ENCODE data around the gene KCP. TPM values are rescaled to one million over a fixed set of nuclear protein-coding genes. Genes with fewer than 3 reads are reported as not detected.
A peak's percentile ranks its signal among the peaks of the same experiment; 100 is the strongest.

KCP gene
- total and polyA plus RNA-seq, 7 experiments from 2014 or later = 0.10 to 1.6 (median 0.24) TPM; not detected in 3

GRCh38 chr7:128939075-128939860 is 28.8 kb upstream of the KCP start:
- Histone ChIP-seq H3K9me3 (ENCODE audit: control insufficient read depth in 2 of 3, low read length in 3 of 3) (no peaks in the 10 kb centered on the region), H3K27me3 (ENCODE audit: control insufficient read depth in 2 of 2, insufficient read depth in 2 of 2, low read length in 2 of 2) (peaks cover 0 to 4% of the 10 kb centered on the region in 2 donors), H3K4me1 (ENCODE audit: control insufficient read depth in 2 of 2, insufficient read depth in 2 of 2, low read length in 2 of 2) (no peaks in the 10 kb centered on the region), H3K27ac (ENCODE audit: low read depth, low read length) (no peak overlapping the region), H3K4me3 (ENCODE audit: low read length) (no peak overlapping the region), H3K36me3 (ENCODE audit: control insufficient read depth in 2 of 3, insufficient read depth in 3 of 3, low read length in 3 of 3) (no peaks in the 10 kb centered on the region)
- POLR2A ChIA-PET = no interaction called here
- intact Hi-C loops (cut with micrococcal nuclease) = loop anchor here in 1 of 2 donors (2.0 kb wide), 1 partner anchor 116 kb away; the partner anchor contains the start of gene TNPO3
- no peak for DNase-seq
- Mint-ChIP-seq H3K36me3 (peaks cover 0 to 5% (median 0%) of the 10 kb centered on the region in 5 donors), H3K4me1 (peaks cover 15 to 37% (median 19%) of the 10 kb centered on the region in 7 donors), H3K27ac (no peak overlapping the region), H3K27me3 (peaks cover 13 to 37% (median 18%) of the 10 kb centered on the region in 5 donors), H3K9me3 (peaks cover 0 to 1% (median 0%) of the 10 kb centered on the region in 11 donors), H3K4me3 (peak overlapping the region in 9 of 10 donors; percentile 25 to 91 (median 46))
- CTCF ChIA-PET = no interaction called here
- ATAC-seq = peak; percentile 39

GRCh38 chr7:128938544-128939074 is 28.1 kb upstream of the KCP start:
- Mint-ChIP-seq H3K36me3 (peaks cover 0 to 5% (median 0%) of the 10 kb centered on the region in 5 donors), H3K9me3 (peaks cover 0 to 1% (median 0%) of the 10 kb centered on the region in 11 donors), H3K4me1 (peaks cover 16 to 41% (median 20%) of the 10 kb centered on the region in 7 donors), H3K4me3 (peak overlapping the region; percentile 73 to 91 (median 84)), H3K27me3 (peaks cover 13 to 37% (median 18%) of the 10 kb centered on the region in 5 donors), H3K27ac (peak overlapping the region in 1 of 9 donors; percentile 65)
- H3K36me3 ChIP-seq (ENCODE audit: control insufficient read depth in 2 of 3, insufficient read depth in 3 of 3, low read length in 3 of 3) = no peaks in the 10 kb centered on the region
- H3K4me3 ChIP-seq (ENCODE audit: low read length) = peak overlapping the region; percentile 57
- peak; percentile 19 for ATAC-seq
- no peaks in the 10 kb centered on the region for H3K9me3 ChIP-seq (ENCODE audit: control insufficient read depth in 2 of 3, low read length in 3 of 3)
- ChIA-PET POLR2A (no interaction called here), CTCF (no interaction called here)
- DNase-seq = no peak
- peaks cover 0 to 4% of the 10 kb centered on the region in 2 donors for H3K27me3 ChIP-seq (ENCODE audit: control insufficient read depth in 2 of 2, insufficient read depth in 2 of 2, low read length in 2 of 2)
- H3K27ac ChIP-seq (ENCODE audit: low read depth, low read length) = no peak overlapping the region
- intact Hi-C loops (cut with micrococcal nuclease) = loop anchor here in 1 of 2 donors (2.0 kb wide), 1 partner anchor 116 kb away; the partner anchor contains the start of gene TNPO3
- peaks cover 0 to 3% of the 10 kb centered on the region in 2 donors for H3K4me1 ChIP-seq (ENCODE audit: control insufficient read depth in 2 of 2, insufficient read depth in 2 of 2, low read length in 2 of 2)

- peak; percentile 40 for ATAC-seq
- intact Hi-C loops (cut with micrococcal nuclease) = loop anchor here in 1 of 2 donors (2.0 kb wide), 1 partner anchor 117 kb away; the partner anchor contains the start of gene TNPO3
- peak in 1 of 9 donors; percentile 62 for DNase-seq
- ChIA-PET CTCF (no interaction called here), POLR2A (interaction anchor here (0.6 kb wide), 1 partner anchor 1214 kb away, joined by 3 read pairs; no protein-coding TSS in a partner anchor)
- peaks cover 0 to 1% (median 0%) of the 10 kb centered on the region in 11 donors for H3K9me3 Mint-ChIP-seq
- peaks cover 0 to 4% of the 10 kb centered on the region in 2 donors for H3K27me3 ChIP-seq (ENCODE audit: control insufficient read depth in 2 of 2, insufficient read depth in 2 of 2, low read length in 2 of 2)
- no peaks in the 10 kb centered on the region for H3K9me3 ChIP-seq (ENCODE audit: control insufficient read depth in 2 of 3, low read length in 3 of 3)
- H3K4me1 ChIP-seq (ENCODE audit: control insufficient read depth in 2 of 2, insufficient read depth in 2 of 2, low read length in 2 of 2) = peaks cover 6 to 10% of the 10 kb centered on the region in 2 donors
- peak within 1 kb of the TSS in 2 of 9 donors; percentile 65 to 79 for H3K27ac Mint-ChIP-seq
- peaks cover 23 to 48% (median 27%) of the 10 kb centered on the region in 7 donors for H3K4me1 Mint-ChIP-seq
- peaks cover 13 to 37% (median 18%) of the 10 kb centered on the region in 5 donors for H3K27me3 Mint-ChIP-seq
- H3K4me3 Mint-ChIP-seq = peak within 1 kb of the TSS; percentile 78 to 91 (median 87)
- H3K4me3 ChIP-seq (ENCODE audit: low read length) = peak within 1 kb of the TSS; percentile 57
- no peaks in the 10 kb centered on the region for H3K36me3 ChIP-seq (ENCODE audit: control insufficient read depth in 2 of 3, insufficient read depth in 3 of 3, low read length in 3 of 3)
- peaks cover 0 to 5% (median 0%) of the 10 kb centered on the region in 5 donors for H3K36me3 Mint-ChIP-seq
- H3K27ac ChIP-seq (ENCODE audit: low read depth, low read length) = no peak within 1 kb of the TSS
Measured at GRCh38 chr7:128937647-128938543, 27.4 kb upstream of the KCP start, which contains the start of gene IRF5. TSS of gene IRF5 (plus strand) at chr7:128937927. CDS start at chr7:128942082, 4,155 bp downstream.

- H3K4me1 Mint-ChIP-seq = peaks cover 25 to 54% (median 30%) of the 10 kb centered on the region in 7 donors
Measured at GRCh38 chr7:128937271-128937646, 26.8 kb upstream of the KCP start.

GRCh38 chr7:128936798-128937197 is 26.3 kb upstream of the KCP start:
- DNase-seq (no peak), ATAC-seq (no peak)
- H3K9me3 Mint-ChIP-seq = peaks cover 0 to 1% (median 0%) of the 10 kb centered on the region in 11 donors
- Histone ChIP-seq H3K4me1 (ENCODE audit: control insufficient read depth in 2 of 2, insufficient read depth in 2 of 2, low read length in 2 of 2) (peaks cover 11 to 14% of the 10 kb centered on the region in 2 donors), H3K27ac (ENCODE audit: low read depth, low read length) (no peak overlapping the region), H3K4me3 (ENCODE audit: low read length) (no peak overlapping the region), H3K36me3 (ENCODE audit: control insufficient read depth in 2 of 3, insufficient read depth in 3 of 3, low read length in 3 of 3) (no peaks in the 10 kb centered on the region), H3K27me3 (ENCODE audit: control insufficient read depth in 2 of 2, insufficient read depth in 2 of 2, low read length in 2 of 2) (peaks cover 0 to 4% of the 10 kb centered on the region in 2 donors), H3K9me3 (ENCODE audit: control insufficient read depth in 2 of 3, low read length in 3 of 3) (no peaks in the 10 kb centered on the region)
- H3K27me3 Mint-ChIP-seq = peaks cover 13 to 37% (median 18%) of the 10 kb centered on the region in 5 donors
- intact Hi-C loops (cut with micrococcal nuclease) = no loop called here
- peaks cover 0 to 5% (median 0%) of the 10 kb centered on the region in 5 donors for H3K36me3 Mint-ChIP-seq
- H3K4me1 Mint-ChIP-seq = peaks cover 25 to 54% (median 30%) of the 10 kb centered on the region in 7 donors
- CTCF ChIA-PET = no interaction called here
- H3K4me3 Mint-ChIP-seq = peak overlapping the region in 9 of 10 donors; percentile 48 to 91 (median 78)
- peak overlapping the region in 1 of 9 donors; percentile 79 for H3K27ac Mint-ChIP-seq
- POLR2A ChIA-PET = no interaction called here

More at GRCh38 chr7:128937271-128937646, 26.8 kb upstream of the KCP start:
- Mint-ChIP-seq H3K27ac (peak overlapping the region in 1 of 9 donors; percentile 77), H3K36me3 (peaks cover 0 to 5% (median 0%) of the 10 kb centered on the region in 5 donors), H3K9me3 (peaks cover 0 to 1% (median 0%) of the 10 kb centered on the region in 11 donors), H3K27me3 (peaks cover 13 to 37% (median 18%) of the 10 kb centered on the region in 5 donors), H3K4me3 (peak overlapping the region; percentile 48 to 91 (median 78))
- ChIA-PET CTCF (no interaction called here), POLR2A (interaction anchor here (0.6 kb wide), 1 partner anchor 1213 kb away, joined by 3 read pairs; no protein-coding TSS in a partner anchor)
- ATAC-seq (no peak), DNase-seq (no peak)
- Histone ChIP-seq H3K27ac (ENCODE audit: low read depth, low read length) (no peak overlapping the region), H3K4me1 (ENCODE audit: control insufficient read depth in 2 of 2, insufficient read depth in 2 of 2, low read length in 2 of 2) (peaks cover 11 to 14% of the 10 kb centered on the region in 2 donors), H3K36me3 (ENCODE audit: control insufficient read depth in 2 of 3, insufficient read depth in 3 of 3, low read length in 3 of 3) (no peaks in the 10 kb centered on the region), H3K27me3 (ENCODE audit: control insufficient read depth in 2 of 2, insufficient read depth in 2 of 2, low read length in 2 of 2) (peaks cover 0 to 4% of the 10 kb centered on the region in 2 donors), H3K4me3 (ENCODE audit: low read length) (peak overlapping the region; percentile 5), H3K9me3 (ENCODE audit: control insufficient read depth in 2 of 3, low read length in 3 of 3) (no peaks in the 10 kb centered on the region)
- intact Hi-C loops (cut with micrococcal nuclease) = no loop called here

DNA sequence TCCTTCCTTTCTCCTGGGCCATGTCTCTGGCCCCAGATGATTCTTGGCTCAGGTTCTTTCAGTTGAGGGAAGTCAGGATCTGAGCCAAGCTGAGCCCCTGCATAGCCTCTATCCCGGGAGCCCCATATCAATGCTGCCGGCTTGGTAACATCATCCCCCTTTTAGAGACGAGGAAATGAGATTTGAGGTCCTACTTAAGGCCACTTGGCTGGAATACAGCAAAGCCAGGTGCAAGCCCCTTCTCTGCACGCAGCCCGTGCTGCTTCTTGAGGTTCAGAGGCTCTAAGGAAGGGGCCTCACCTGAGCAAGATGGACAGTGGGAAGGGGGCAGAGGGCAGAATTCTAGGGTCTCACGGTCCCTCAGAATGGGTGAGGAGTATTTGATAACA is 24.8 kb upstream of the KCP start:
- Mint-ChIP-seq H3K4me3 (peak overlapping the region in 1 of 10 donors; percentile 39), H3K4me1 (peaks cover 18 to 44% (median 24%) of the 10 kb centered on the region in 7 donors), H3K36me3 (peaks cover 0 to 5% (median 0%) of the 10 kb centered on the region in 5 donors), H3K9me3 (peaks cover 0 to 1% (median 0%) of the 10 kb centered on the region in 11 donors), H3K27me3 (peaks cover 12 to 25% (median 17%) of the 10 kb centered on the region in 5 donors), H3K27ac (no peak overlapping the region)
- Histone ChIP-seq H3K27ac (ENCODE audit: low read depth, low read length) (no peak overlapping the region), H3K36me3 (ENCODE audit: control insufficient read depth in 2 of 3, insufficient read depth in 3 of 3, low read length in 3 of 3) (no peaks in the 10 kb centered on the region), H3K4me1 (ENCODE audit: control insufficient read depth in 2 of 2, insufficient read depth in 2 of 2, low read length in 2 of 2) (peaks cover 11 to 14% of the 10 kb centered on the region in 2 donors), H3K9me3 (ENCODE audit: control insufficient read depth in 2 of 3, low read length in 3 of 3) (no peaks in the 10 kb centered on the region), H3K4me3 (ENCODE audit: low read length) (no peak overlapping the region), H3K27me3 (ENCODE audit: control insufficient read depth in 2 of 2, insufficient read depth in 2 of 2, low read length in 2 of 2) (peaks cover 0 to 4% of the 10 kb centered on the region in 2 donors)
- intact Hi-C loops (cut with micrococcal nuclease) = no loop called here
- ChIA-PET POLR2A (no interaction called here), CTCF (no interaction called here)
- no peak for ATAC-seq
- no peak for DNase-seq

Measured in naive thymus-derived CD4-positive, alpha-beta T cell (primary cell).